HAP-1 (cell line): ENCODE data around the gene PDE6A.
A peak's percentile ranks its signal among the peaks of the same experiment; 100 is the strongest.

ENCODE experiments used
- DNase-seq, 2 experiments: peaks; one replicate each; pipeline ENCODE4 v3.0.0-alpha.2; 2016 to 2020; ENCODE audit warnings: low spot score in 2 of 2
- H3K27me3 ChIP-seq: fragments of 250-450 bp; sonication (Bioruptor Pico); 2 replicates; pipeline ENCODE4 v1.5.1; 2020; ENCODE audit warnings: low read depth, mild to moderate bottlenecking, moderate library complexity
- H3K36me3 ChIP-seq: fragments of 250-450 bp; sonication (Bioruptor Pico); replicated peaks from 2 replicates; pipeline ENCODE4 v1.5.1; 2020; ENCODE audit warnings: mild to moderate bottlenecking
- H3K4me1 ChIP-seq: fragments of 250-450 bp; sonication (Bioruptor Pico); 2 replicates; pipeline ENCODE4 v1.5.1; 2020; ENCODE audit warnings: mild to moderate bottlenecking
- H3K4me3 ChIP-seq: fragments of 250-450 bp; sonication (Bioruptor Pico); 2 replicates; pipeline ENCODE4 v1.5.1; 2020; ENCODE audit warnings: mild to moderate bottlenecking, moderate library complexity
- H3K9me3 ChIP-seq: fragments of 250-450 bp; sonication (Bioruptor Pico); 2 replicates; pipeline ENCODE4 v1.5.1; 2020; ENCODE audit warnings: mild to moderate bottlenecking, moderate library complexity
- in situ Hi-C: fragments of 300-500 bp; cut with MboI; formaldehyde crosslinking; loops from 3 replicates; pipeline ENCODE4 v1.14.3; 2020; ENCODE audit warnings: low sequenced_read_pairs, inconsistent platforms, mixed read lengths

Gene PDE6A

DNA sequence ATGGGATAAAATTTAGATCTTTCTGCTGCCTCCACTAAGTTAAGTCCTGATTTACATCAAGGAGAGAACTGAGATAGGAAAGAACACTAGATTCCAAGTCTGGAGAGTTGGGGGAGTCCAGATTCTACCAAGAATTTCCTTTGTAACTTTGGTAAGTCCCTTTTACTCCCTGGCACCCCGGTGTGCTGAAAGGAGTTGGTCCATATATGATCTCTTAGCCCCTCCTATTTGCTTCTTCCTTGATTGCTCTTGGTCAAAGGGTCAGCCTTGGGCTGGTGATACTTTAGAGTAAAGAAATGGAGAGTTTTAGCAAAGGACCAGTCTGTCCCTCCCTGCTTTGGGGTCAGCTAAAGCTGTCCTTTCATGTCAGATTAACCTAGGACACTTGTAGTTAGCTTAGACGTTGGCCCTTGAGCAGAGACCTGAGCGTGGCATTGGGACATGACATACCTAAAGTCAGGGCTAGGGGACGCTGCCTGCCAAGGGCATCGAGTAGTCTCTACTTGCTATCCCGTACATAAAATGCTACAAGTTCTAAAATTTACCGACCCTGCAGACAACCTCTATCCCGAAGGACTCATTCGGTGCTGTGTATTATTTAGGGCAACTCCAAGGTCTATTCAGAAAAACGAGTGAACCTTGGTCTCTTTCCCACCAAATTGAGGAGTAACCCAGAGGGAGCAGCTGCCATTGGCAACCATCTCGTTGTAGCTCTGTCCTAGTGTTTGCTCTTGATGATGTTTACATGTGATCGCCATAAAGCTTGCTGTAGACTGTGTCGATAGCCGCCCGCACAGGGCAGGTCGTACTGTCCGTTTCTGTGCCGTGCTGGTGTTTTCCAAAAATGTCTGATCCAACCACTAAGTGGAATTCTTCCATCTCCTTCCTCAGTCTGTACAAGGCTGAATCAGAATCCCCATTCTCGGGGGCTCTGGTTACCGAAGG lies 94.4 kb downstream of the PDE6A start:
- Histone ChIP-seq H3K36me3 (peaks cover 6% of the 10 kb centered on the region), H3K4me1 (no peaks in the 10 kb centered on the region), H3K9me3 (no peaks in the 10 kb centered on the region), H3K27me3 (no peaks in the 10 kb centered on the region), H3K4me3 (no peak overlapping the region)
- no peak for DNase-seq
- in situ Hi-C loops = no loop called here

- Histone ChIP-seq H3K9me3 (no peaks in the 10 kb centered on the region), H3K36me3 (peaks cover 6% of the 10 kb centered on the region), H3K4me3 (no peak overlapping the region), H3K27me3 (no peaks in the 10 kb centered on the region), H3K4me1 (no peaks in the 10 kb centered on the region)
- DNase-seq = no peak
- in situ Hi-C loops = no loop called here
Measured at GRCh38 chr5:149849280-149849965, 95.2 kb downstream of the PDE6A start.

DNA sequence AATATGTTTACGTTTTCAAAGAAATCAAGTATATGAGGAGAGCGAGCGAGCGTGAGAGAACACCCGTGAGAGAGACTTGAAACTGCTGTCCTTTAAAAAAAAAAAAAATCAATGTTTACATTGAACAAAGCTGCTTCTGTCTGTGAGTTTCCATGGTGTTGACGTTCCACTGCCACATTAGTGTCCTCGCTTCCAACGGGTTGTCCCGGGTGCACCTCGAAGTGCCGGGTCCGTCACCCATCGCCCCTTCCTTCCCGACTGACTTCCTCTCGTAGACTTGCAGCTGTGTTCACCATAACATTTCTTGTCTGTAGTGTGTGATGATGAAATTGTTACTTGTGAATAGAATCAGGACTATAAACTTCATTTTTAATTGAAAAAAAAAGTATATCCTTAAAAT lies 97.0 kb downstream of the PDE6A start:
- no peaks in the 10 kb centered on the region for H3K27me3 ChIP-seq
- peaks cover 6% of the 10 kb centered on the region for H3K36me3 ChIP-seq
- no peaks in the 10 kb centered on the region for H3K4me1 ChIP-seq
- no peaks in the 10 kb centered on the region for H3K9me3 ChIP-seq
- DNase-seq = no peak
- H3K4me3 ChIP-seq = no peak overlapping the region
- in situ Hi-C loops = no loop called here

DNA sequence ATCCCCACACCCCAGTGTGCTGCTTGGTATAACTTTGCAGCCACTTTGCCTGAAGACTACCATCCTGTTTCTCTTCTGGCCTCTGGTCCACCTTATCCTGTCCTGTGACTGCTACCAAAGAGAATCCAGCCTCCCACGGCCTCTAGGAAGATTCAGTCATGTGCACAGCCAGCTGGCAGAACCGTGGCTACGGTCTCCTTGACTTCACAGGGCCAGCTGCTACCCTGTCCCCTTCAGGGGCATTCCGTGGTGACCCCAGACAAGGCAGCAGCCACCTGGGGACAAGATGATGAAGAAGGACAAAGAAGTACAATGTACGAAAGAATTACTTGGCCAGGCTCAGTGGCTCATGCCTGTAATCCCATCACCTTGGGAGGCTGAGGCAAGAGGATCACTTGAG lies 98.6 kb downstream of the PDE6A start:
- no peak for DNase-seq
- Histone ChIP-seq H3K36me3 (peaks cover 6% of the 10 kb centered on the region), H3K27me3 (no peaks in the 10 kb centered on the region), H3K9me3 (no peaks in the 10 kb centered on the region), H3K4me1 (no peaks in the 10 kb centered on the region), H3K4me3 (no peak overlapping the region)
- in situ Hi-C loops = no loop called here

DNA sequence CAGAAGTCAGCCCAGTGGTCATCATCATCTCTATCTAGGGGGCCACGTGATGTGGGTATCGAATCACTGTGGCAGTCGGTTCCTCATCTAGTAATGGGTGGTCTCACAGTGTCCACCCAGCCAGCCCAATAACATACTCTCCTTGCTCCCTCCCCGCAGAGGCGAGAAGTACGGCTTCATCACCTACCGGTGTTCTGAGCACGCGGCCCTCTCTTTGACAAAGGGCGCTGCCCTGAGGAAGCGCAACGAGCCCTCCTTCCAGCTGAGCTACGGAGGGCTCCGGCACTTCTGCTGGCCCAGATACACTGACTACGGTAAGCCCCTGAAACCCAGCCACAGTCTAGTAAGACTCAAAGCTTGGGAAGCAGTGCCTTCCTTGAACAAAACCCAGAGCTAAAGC lies 99.0 kb downstream of the PDE6A start:
- Histone ChIP-seq H3K27me3 (no peaks in the 10 kb centered on the region), H3K4me1 (no peaks in the 10 kb centered on the region), H3K36me3 (peaks cover 6% of the 10 kb centered on the region), H3K4me3 (no peak overlapping the region), H3K9me3 (no peaks in the 10 kb centered on the region)
- in situ Hi-C loops = no loop called here
- no peak for DNase-seq

GRCh38 chr5:149841851-149842793 lies 102.5 kb downstream of the PDE6A start:
- in situ Hi-C loops = no loop called here
- Histone ChIP-seq H3K4me1 (no peaks in the 10 kb centered on the region), H3K4me3 (no peak overlapping the region), H3K36me3 (peaks cover 3% of the 10 kb centered on the region), H3K27me3 (no peaks in the 10 kb centered on the region), H3K9me3 (no peaks in the 10 kb centered on the region)
- DNase-seq = no peak

- Histone ChIP-seq H3K36me3 (no peaks in the 10 kb centered on the region; the same call in none of the 2 replicates), H3K4me1 (no peaks in the 10 kb centered on the region), H3K9me3 (no peaks in the 10 kb centered on the region), H3K27me3 (no peaks in the 10 kb centered on the region), H3K4me3 (no peak overlapping the region)
- DNase-seq = no peak
- in situ Hi-C loops = no loop called here
Measured at GRCh38 chr5:149840226-149840825, 104.3 kb downstream of the PDE6A start.

DNA sequence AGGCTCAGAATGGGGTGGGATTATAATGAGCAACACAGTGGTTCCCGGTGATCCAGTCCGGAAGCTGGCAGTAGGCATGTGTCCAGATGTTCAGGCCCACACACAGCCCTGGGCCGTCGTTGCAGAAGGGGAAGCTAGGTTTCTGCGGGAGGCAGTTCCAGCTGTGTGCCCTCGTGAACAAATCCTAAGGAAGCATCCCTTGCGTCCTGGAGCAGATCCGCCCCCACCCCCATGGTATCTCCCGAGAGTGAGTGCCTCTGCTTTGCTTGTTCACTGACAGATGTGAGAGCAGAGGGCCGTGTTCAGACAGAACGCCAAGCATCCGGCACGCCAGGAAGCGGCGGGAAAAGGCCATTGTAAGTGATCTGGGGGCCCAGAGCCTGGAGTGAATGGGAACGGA lies 104.8 kb downstream of the PDE6A start:
- H3K27me3 ChIP-seq = no peaks in the 10 kb centered on the region
- no peaks in the 10 kb centered on the region for H3K9me3 ChIP-seq
- no peaks in the 10 kb centered on the region for H3K4me1 ChIP-seq
- no peaks in the 10 kb centered on the region; the same call in none of the 2 replicates for H3K36me3 ChIP-seq
- no peak for DNase-seq
- in situ Hi-C loops = loop anchor here (5.0 kb wide), 1 partner anchor 158 kb away; no protein-coding TSS in a partner anchor
- no peak overlapping the region for H3K4me3 ChIP-seq

GRCh38 chr5:149838881-149839739 lies 105.5 kb downstream of the PDE6A start:
- in situ Hi-C loops = loop anchor here (5.0 kb wide), 1 partner anchor 158 kb away; no protein-coding TSS in a partner anchor
- no peak for DNase-seq
- Histone ChIP-seq H3K9me3 (no peaks in the 10 kb centered on the region), H3K4me1 (no peaks in the 10 kb centered on the region), H3K27me3 (no peaks in the 10 kb centered on the region), H3K4me3 (no peak overlapping the region), H3K36me3 (no peaks in the 10 kb centered on the region; the same call in 1 of the 2 replicates)

- Histone ChIP-seq H3K9me3 (no peaks in the 10 kb centered on the region), H3K4me3 (no peak overlapping the region), H3K27me3 (no peaks in the 10 kb centered on the region), H3K36me3 (no peaks in the 10 kb centered on the region; the same call in 1 of the 2 replicates), H3K4me1 (no peaks in the 10 kb centered on the region)
- in situ Hi-C loops = loop anchor here (5.0 kb wide), 1 partner anchor 160 kb away; no protein-coding TSS in a partner anchor
- peak; percentile 25 to 66 for DNase-seq
Measured at GRCh38 chr5:149837680-149838269, 106.8 kb downstream of the PDE6A start.

GRCh38 chr5:149836451-149837139 lies 108.0 kb downstream of the PDE6A start:
- Histone ChIP-seq H3K9me3 (no peaks in the 10 kb centered on the region), H3K36me3 (no peaks in the 10 kb centered on the region; the same call in 1 of the 2 replicates), H3K4me3 (no peak overlapping the region), H3K4me1 (no peaks in the 10 kb centered on the region), H3K27me3 (no peaks in the 10 kb centered on the region)
- DNase-seq = no peak
- in situ Hi-C loops = loop anchor here (5.0 kb wide), 1 partner anchor 161 kb away; no protein-coding TSS in a partner anchor
